ENCODE results near the gene SGCB.

GRCh38 chr4:52051213-52051614, 13.1 kb upstream of the SGCB start, which contains the start of gene SPATA18:
- TF ChIP-seq ESRRA (IDR thresholded peaks at IDR 0.05; ENCODE audit: borderline replicate concordance, low read length) (no peak), REST (IDR thresholded peaks at IDR 0.05) (no peak)
- TF ChIP-seq, protein P1, sequence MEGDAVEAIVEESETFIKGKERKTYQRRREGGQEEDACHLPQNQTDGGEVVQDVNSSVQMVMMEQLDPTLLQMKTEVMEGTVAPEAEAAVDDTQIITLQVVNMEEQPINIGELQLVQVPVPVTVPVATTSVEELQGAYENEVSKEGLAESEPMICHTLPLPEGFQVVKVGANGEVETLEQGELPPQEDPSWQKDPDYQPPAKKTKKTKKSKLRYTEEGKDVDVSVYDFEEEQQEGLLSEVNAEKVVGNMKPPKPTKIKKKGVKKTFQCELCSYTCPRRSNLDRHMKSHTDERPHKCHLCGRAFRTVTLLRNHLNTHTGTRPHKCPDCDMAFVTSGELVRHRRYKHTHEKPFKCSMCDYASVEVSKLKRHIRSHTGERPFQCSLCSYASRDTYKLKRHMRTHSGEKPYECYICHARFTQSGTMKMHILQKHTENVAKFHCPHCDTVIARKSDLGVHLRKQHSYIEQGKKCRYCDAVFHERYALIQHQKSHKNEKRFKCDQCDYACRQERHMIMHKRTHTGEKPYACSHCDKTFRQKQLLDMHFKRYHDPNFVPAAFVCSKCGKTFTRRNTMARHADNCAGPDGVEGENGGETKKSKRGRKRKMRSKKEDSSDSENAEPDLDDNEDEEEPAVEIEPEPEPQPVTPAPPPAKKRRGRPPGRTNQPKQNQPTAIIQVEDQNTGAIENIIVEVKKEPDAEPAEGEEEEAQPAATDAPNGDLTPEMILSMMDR (IDR thresholded peaks at IDR 0.05): no peak
- TF ChIP-seq, protein P2, sequence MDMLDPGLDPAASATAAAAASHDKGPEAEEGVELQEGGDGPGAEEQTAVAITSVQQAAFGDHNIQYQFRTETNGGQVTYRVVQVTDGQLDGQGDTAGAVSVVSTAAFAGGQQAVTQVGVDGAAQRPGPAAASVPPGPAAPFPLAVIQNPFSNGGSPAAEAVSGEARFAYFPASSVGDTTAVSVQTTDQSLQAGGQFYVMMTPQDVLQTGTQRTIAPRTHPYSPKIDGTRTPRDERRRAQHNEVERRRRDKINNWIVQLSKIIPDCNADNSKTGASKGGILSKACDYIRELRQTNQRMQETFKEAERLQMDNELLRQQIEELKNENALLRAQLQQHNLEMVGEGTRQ (IDR thresholded peaks at IDR 0.05): no peak
